ENCODE data around the gene TRMT10B.
A peak's percentile ranks its signal among the peaks of the same experiment; 100 is the strongest.

TRMT10B gene

GRCh38 chr9:37732952-37733351, 20.7 kb upstream of the TRMT10B start:
- no peak overlapping the region for H3K4me3 ChIP-seq (ENCODE audit: low read depth, low read length)
- DNase-seq (ENCODE audit: low read depth) = peak; percentile 21
- no peak for TF ChIP-seq CTCF (IDR thresholded peaks at IDR 0.05; ENCODE audit: insufficient read depth, low read depth, low read length, missing control alignments)

DNA sequence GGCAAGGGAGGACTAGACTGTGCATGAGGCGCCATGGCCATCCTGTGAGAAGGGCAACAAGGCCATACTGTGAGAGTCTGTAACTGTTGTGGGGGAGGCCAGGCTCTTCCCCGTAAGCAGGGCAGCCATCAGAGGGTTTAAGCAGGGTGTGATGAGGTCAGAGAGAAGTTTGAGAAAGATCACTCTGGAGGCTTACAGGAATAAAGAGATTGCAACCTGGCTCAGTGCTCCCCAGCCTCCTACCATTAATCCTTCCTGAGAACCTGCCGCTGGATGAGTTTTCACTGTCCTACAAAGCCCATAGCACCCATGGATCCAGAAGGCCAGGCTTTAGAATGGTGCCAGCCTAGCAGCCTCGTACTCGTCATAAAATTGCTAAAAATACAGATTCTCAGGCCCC, 14.4 kb upstream of the TRMT10B start:
- no peak for TF ChIP-seq CTCF (IDR thresholded peaks at IDR 0.05; ENCODE audit: insufficient read depth, low read depth, low read length, missing control alignments)
- DNase-seq (ENCODE audit: low read depth) = no peak
- no peak overlapping the region for H3K4me3 ChIP-seq (ENCODE audit: low read depth, low read length)

DNA sequence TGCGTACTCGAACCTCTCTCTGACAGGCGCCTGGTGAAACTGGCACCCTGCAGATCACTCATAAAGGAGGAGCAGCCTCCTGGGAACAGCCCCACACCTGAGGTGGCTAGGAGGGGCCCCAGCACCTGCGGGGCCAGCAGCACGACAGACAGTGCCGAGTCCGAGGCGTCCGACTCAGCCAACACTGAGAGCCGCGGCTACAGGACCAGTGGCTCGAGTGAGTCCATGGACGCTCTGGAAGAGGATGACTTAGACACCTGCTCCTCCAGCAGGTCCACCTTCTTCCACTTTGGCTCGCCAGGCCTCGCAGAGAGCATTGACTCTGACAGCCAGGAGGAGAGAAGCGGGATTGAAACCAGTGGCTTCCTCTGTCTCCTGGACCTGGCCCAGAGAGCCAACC, 13.5 kb upstream of the TRMT10B start:
- no peak overlapping the region for H3K4me3 ChIP-seq (ENCODE audit: low read depth, low read length)
- no peak for TF ChIP-seq CTCF (IDR thresholded peaks at IDR 0.05; ENCODE audit: insufficient read depth, low read depth, low read length, missing control alignments)

DNA sequence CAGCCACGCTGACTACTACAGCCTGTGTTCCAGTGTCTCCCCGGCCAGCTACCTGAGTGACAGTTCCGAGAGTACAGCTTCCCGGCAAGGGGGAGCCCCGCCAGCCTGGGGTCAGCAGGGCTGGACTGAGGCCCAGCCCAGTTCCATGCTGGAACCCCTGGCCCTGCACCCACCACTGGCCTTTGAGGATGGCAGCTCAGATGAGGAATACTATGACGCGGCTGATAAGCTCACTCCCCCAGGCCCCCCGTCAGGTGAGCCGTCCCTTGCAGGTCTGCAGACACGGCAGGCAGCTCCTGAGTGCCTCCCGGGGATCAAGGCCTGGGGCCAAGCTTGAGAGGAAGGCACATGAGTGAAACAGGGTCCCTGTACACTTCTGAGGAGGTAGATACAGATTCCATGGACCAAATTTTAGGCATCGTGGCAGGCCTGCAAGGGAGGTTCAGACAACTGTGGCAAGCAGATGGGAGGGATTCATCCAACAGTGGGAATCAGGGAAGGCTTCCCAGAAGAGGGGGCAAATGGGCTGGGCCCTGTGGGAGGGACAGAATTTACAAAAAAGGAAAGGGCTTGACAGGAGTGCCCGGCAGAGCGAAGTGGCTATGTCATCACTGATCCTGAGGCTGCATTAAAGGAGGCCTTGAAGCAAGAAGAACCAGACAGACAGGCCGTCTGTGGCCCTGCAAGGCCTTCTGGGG, 12.8 kb upstream of the TRMT10B start:
- no peak for TF ChIP-seq CTCF (IDR thresholded peaks at IDR 0.05; ENCODE audit: insufficient read depth, low read depth, low read length, missing control alignments)
- DNase-seq (ENCODE audit: low read depth) = no peak
- no peak overlapping the region for H3K4me3 ChIP-seq (ENCODE audit: low read depth, low read length)

More for the DNA sequence above, 13.5 kb upstream of the TRMT10B start:
- DNase-seq (ENCODE audit: low read depth) = no peak

DNA sequence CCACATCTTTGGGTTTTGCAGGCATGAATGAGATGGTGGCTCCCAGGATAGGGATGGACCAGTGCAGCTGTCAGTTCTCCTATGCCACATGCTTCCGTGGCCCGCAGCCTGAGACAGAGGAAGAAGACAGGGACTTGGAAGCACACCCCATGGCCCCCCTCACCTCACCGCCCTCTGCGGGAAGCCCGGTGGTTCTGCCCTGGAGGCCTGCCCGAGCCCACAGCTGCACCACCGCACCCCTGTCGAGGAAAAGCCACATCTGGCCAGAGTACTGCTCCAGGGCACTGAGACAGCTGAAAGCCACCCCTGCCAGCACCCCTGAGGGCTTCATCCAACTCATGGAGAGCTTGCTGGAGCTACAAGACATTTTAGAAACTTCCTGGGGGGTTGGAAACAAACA, 7.6 kb upstream of the TRMT10B start:
- no peak overlapping the region for H3K4me3 ChIP-seq (ENCODE audit: low read depth, low read length)
- DNase-seq (ENCODE audit: low read depth) = no peak
- no peak for TF ChIP-seq CTCF (IDR thresholded peaks at IDR 0.05; ENCODE audit: insufficient read depth, low read depth, low read length, missing control alignments)

DNA sequence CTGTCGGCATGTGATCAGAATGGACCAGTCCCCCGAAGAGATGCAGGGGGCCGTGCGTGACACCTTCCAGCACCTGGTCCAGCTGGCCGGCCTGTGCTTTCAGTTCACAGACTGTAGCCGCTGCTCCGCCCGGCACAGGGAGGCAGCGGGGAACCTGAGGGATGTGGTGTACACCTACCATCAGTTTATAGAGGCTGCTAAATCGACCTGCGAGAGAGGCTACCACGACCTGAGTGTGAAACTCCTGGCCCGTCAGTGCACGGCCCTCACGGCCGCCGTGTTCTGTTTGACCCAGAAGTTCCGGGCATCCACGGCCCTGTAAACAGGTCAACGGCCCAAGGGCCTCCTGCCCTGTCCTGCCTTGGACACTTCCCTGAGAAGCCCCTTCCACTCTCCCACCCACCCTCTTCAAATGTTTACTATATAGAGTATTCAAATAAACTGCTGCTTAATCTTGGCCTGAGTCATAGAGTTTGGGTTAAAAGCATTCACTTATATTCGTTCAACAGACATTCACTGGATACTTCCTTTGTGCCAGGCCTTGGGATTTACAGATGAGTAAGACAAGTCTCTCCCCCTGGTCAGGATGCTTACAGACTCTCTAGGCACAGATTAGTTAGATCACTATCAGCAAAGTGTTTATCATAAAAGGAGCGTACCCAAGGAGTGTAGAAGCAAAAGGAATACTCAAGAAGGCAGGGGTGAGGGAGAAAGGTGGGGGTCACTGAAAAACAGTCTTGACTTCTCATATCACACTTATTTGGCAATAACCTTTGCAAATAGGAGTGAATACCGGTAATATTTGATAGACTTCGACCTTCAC, 6.9 kb upstream of the TRMT10B start:
- DNase-seq (ENCODE audit: low read depth) = no peak
- H3K4me3 ChIP-seq (ENCODE audit: low read depth, low read length) = no peak overlapping the region

More for the DNA sequence above, 6.9 kb upstream of the TRMT10B start:
- no peak for TF ChIP-seq CTCF (IDR thresholded peaks at IDR 0.05; ENCODE audit: insufficient read depth, low read depth, low read length, missing control alignments)

Measured in GM12865 (cell line).